SK-N-SH treated with all-trans-retinoic acid at 6 μM for 48 hours (cell line): ENCODE data around the gene ITPKB.

Experiments used
- ATAC-seq: fragments of 200-7000 bp; cut with Tn5 transposase; 3 replicates; pipeline ENCODE4 v1.9.1; 2020; ENCODE audit warnings: mild to moderate bottlenecking, moderate library complexity
- ARNTL ChIP-seq: fragments of 450-650 bp; formaldehyde crosslinking; IDR thresholded peaks from 2 replicates; pipeline ENCODE4 v1.5.0; 2020; ENCODE audit warnings: low read depth, mild to moderate bottlenecking, moderate library complexity, borderline replicate concordance
- BACH2 ChIP-seq: fragments of 250-450 bp; sonication (Bioruptor Pico); IDR thresholded peaks from 2 replicates; pipeline ENCODE4 v1.9.0; 2021; ENCODE audit warnings: mild to moderate bottlenecking, borderline replicate concordance
- CREB5 ChIP-seq: fragments of 250-450 bp; sonication (Bioruptor Pico); IDR thresholded peaks from 2 replicates; pipeline ENCODE4 v1.5.1; 2020; ENCODE audit warnings: low read depth, mild to moderate bottlenecking, moderate library complexity
- CSDC2 ChIP-seq: fragments of 250-450 bp; sonication (Bioruptor Pico); IDR thresholded peaks from 2 replicates; pipeline ENCODE4 v1.5.0; 2020; ENCODE audit warnings: mild to moderate bottlenecking, moderate library complexity
- CSRNP3 ChIP-seq: fragments of 250-450 bp; sonication (Bioruptor Pico); IDR thresholded peaks from 2 replicates; pipeline ENCODE4 v1.5.1; 2021; ENCODE audit warnings: mild to moderate bottlenecking, moderate library complexity
- ESRRG ChIP-seq: fragments of 250-450 bp; sonication (Bioruptor Pico); IDR thresholded peaks from 2 replicates; pipeline ENCODE4 v1.6.1; 2021; ENCODE audit warnings: mild to moderate bottlenecking
- GLIS3 ChIP-seq: fragments of 250-450 bp; sonication (Bioruptor Pico); IDR thresholded peaks from 2 replicates; pipeline ENCODE4 v1.5.0; 2020; ENCODE audit warnings: mild to moderate bottlenecking, moderate library complexity
- ISL1 ChIP-seq: fragments of 250-450 bp; sonication (Bioruptor Pico); IDR thresholded peaks from 2 replicates; pipeline ENCODE4 v2.1.2; 2022; ENCODE audit warnings: mild to moderate bottlenecking, moderate library complexity
- OSR1 ChIP-seq: fragments of 250-450 bp; sonication (Bioruptor Pico); IDR thresholded peaks from 2 replicates; pipeline ENCODE4 v1.8.0; 2022; ENCODE audit warnings: moderate library complexity, mild to moderate bottlenecking, inconsistent platforms
- PATZ1 ChIP-seq: fragments of 250-450 bp; sonication (Bioruptor Pico); IDR thresholded peaks from 2 replicates; pipeline ENCODE4 v1.8.0; 2020; ENCODE audit warnings: mild to moderate bottlenecking, moderate library complexity, borderline replicate concordance
- POU6F1 ChIP-seq: fragments of 250-450 bp; sonication (Bioruptor Pico); IDR thresholded peaks from 2 replicates; pipeline ENCODE4 v1.8.0; 2021; ENCODE audit warnings: low read depth, mild to moderate bottlenecking, moderate library complexity, borderline replicate concordance
- PPARA ChIP-seq: fragments of 250-450 bp; sonication (Bioruptor Pico); IDR thresholded peaks from 2 replicates; pipeline ENCODE4 v1.5.0; 2020; ENCODE audit warnings: mild to moderate bottlenecking, borderline replicate concordance
- RARB ChIP-seq: fragments of 250-450 bp; sonication (Bioruptor Pico); IDR thresholded peaks from 2 replicates; pipeline ENCODE4 v1.8.0; 2021; ENCODE audit warnings: mild to moderate bottlenecking, moderate library complexity
- SNAI2 ChIP-seq: fragments of 250-450 bp; sonication (Bioruptor Pico); IDR thresholded peaks from 2 replicates; pipeline ENCODE4 v1.5.0; 2020; ENCODE audit warnings: mild to moderate bottlenecking, moderate library complexity
- TCF4 ChIP-seq: fragments of 250-450 bp; sonication (Bioruptor Pico); IDR thresholded peaks from 2 replicates; pipeline ENCODE4 v1.8.0; 2021; ENCODE audit warnings: mild to moderate bottlenecking, moderate library complexity, borderline replicate concordance
- ZFP3 ChIP-seq: fragments of 250-450 bp; sonication (Bioruptor Pico); IDR thresholded peaks from 2 replicates; pipeline ENCODE4 v1.5.0; 2020; ENCODE audit warnings: mild to moderate bottlenecking, moderate library complexity
- ZFP30 ChIP-seq: fragments of 450-650 bp; formaldehyde crosslinking; IDR thresholded peaks from 2 replicates; pipeline ENCODE4 v1.5.0; 2022; ENCODE audit warnings: mild to moderate bottlenecking, moderate library complexity
- ZNF565 ChIP-seq: fragments of 450-650 bp; formaldehyde crosslinking; conservative IDR thresholded peaks from 2 replicates; pipeline ENCODE4 v1.5.0; 2020; ENCODE audit warnings: low read depth, mild to moderate bottlenecking, moderate library complexity
- ZNF70 ChIP-seq: fragments of 450-650 bp; formaldehyde crosslinking; IDR thresholded peaks from 2 replicates; pipeline ENCODE4 v1.5.0; 2020; ENCODE audit warnings: mild to moderate bottlenecking, moderate library complexity
- ZNF8 ChIP-seq: fragments of 450-650 bp; formaldehyde crosslinking; IDR thresholded peaks from 2 replicates; pipeline ENCODE4 v1.5.0; 2020; ENCODE audit warnings: mild to moderate bottlenecking, moderate library complexity

ITPKB gene

GRCh38 chr1:226733304-226733703 lies 5.8 kb downstream of the ITPKB start (continued):
- no peak for TF ChIP-seq ZFP3 (CRISPR knock-in tag)

GRCh38 chr1:226732856-226733291 lies 6.2 kb downstream of the ITPKB start:
- TF ChIP-seq ARNTL (CRISPR knock-in tag) = no peak
- no peak for TF ChIP-seq TCF4 (CRISPR knock-in tag)
- no peak for TF ChIP-seq POU6F1
- TF ChIP-seq ZNF8 = no peak
- TF ChIP-seq RARB (CRISPR knock-in tag) = no peak
- TF ChIP-seq ISL1 (CRISPR knock-in tag) = no peak
- TF ChIP-seq SNAI2 (CRISPR knock-in tag) = no peak
- TF ChIP-seq OSR1 (CRISPR knock-in tag) = no peak
- no peak for TF ChIP-seq ZFP30
- no peak for TF ChIP-seq BACH2 (CRISPR knock-in tag)
- no peak for TF ChIP-seq GLIS3
- TF ChIP-seq CSDC2 = no peak
- no peak for TF ChIP-seq ZNF70 (CRISPR knock-in tag)
- no peak for TF ChIP-seq ESRRG
- TF ChIP-seq, all 23 proteins: peak for 0
- ATAC-seq = no peak

GRCh38 chr1:226731257-226731893 lies 7.7 kb downstream of the ITPKB start:
- TF ChIP-seq ARNTL (CRISPR knock-in tag) = no peak
- TF ChIP-seq ZNF8 = no peak
- no peak for TF ChIP-seq ZNF565 (CRISPR knock-in tag)
- no peak for TF ChIP-seq CSRNP3 (CRISPR knock-in tag)
- ATAC-seq = no peak

GRCh38 chr1:226730836-226731235 lies 8.2 kb downstream of the ITPKB start:
- TF ChIP-seq ARNTL (CRISPR knock-in tag) (no peak), ZFP30 (no peak), CSRNP3 (CRISPR knock-in tag) (no peak), CREB5 (CRISPR knock-in tag) (no peak), ZNF70 (CRISPR knock-in tag) (no peak), SNAI2 (CRISPR knock-in tag) (no peak), PPARA (CRISPR knock-in tag) (no peak), ZFP3 (CRISPR knock-in tag) (no peak), PATZ1 (no peak), GLIS3 (no peak), POU6F1 (no peak), ESRRG (no peak), BACH2 (CRISPR knock-in tag) (no peak)
- TF ChIP-seq, all 23 proteins: peak for 0

More at GRCh38 chr1:226730836-226731235, 8.2 kb downstream of the ITPKB start:
- no peak for ATAC-seq
